H54 (cell line): ENCODE results near the gene AGAP2.
"Not testable (repeated sequence)": the region's sequence is repeated elsewhere in the genome, so short reads cannot be mapped to it uniquely, and the experiment has no call there.

Experiments used
- DNase-seq: peaks from one replicate; pipeline ENCODE4 v3.0.0; 2011; ENCODE audit warnings: low spot score, mixed read lengths; ENCODE audit not compliant: insufficient read length
- FAIRE-seq: peaks from 3 replicates; lab custom pipeline; 2011; peaks lifted over from hg19 to GRCh38; lab: Jason Lieb, UNC
- POLR2A ChIP-seq: IDR thresholded peaks from 2 replicates; pipeline ENCODE4 v1.6.1; 2011; ENCODE audit warnings: low read depth, mild to moderate bottlenecking, low read length

Gene AGAP2

GRCh38 chr12:57700317-57700716, 38.2 kb downstream of the AGAP2 start:
- DNase-seq (no peak), FAIRE-seq (no peak)
- no peak for TF ChIP-seq POLR2A

- DNase-seq (no peak), FAIRE-seq (no peak)
- no peak for TF ChIP-seq POLR2A
Measured at GRCh38 chr12:57698414-57698813, 40.1 kb downstream of the AGAP2 start.

DNA sequence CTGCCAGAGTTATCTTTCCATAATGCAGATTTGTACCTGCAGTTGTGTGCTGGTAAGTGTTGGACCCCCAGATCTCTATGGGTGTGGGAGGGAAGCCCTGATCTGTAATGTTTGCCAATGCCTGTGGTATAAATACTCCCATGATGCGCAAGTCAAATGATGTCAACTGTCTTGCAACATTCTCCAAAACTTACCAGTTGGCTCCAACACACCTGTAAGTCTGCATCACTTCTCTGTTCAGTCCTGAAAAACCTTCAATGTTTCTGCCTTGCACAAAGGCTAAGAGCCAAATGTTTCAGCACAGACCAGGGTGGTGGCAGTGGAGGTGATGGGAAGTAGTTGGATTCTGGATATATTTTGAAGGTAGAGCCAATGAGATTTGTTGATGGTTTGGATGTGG, 41.5 kb downstream of the AGAP2 start:
- TF ChIP-seq POLR2A = no peak
- no peak for FAIRE-seq

GRCh38 chr12:57695770-57696432, 42.6 kb downstream of the AGAP2 start:
- no peak for TF ChIP-seq POLR2A
- FAIRE-seq = no peak

More for the DNA sequence above, 41.5 kb downstream of the AGAP2 start:
- no peak for DNase-seq

DNA sequence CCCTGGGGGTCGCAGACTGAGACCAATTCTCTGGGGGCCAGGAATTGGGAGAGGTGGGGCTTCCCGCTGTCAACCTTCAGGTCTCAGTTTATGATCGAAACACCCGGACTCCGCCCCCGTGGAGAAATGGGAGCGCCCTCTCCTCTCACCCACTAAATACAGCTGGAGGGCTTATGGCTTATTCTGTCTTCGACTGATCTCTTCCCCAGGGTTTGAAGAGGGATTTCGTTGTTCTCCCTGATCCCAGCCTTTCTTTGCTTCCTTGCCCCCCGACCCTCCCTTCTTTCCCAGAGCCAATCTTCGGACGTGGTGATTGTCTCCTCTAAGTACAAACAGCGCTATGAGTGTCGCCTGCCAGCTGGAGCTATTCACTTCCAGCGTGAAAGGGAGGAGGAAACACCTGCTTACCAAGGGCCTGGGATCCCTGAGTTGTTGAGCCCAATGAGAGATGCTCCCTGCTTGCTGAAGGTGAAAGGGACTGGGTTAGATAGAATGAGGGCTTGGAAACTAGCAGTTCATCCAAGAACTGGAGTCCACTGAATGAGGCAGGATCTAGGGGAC, 44.0 kb downstream of the AGAP2 start:
- no peak for FAIRE-seq
- TF ChIP-seq POLR2A = no peak
- DNase-seq = no peak

More at GRCh38 chr12:57695770-57696432, 42.6 kb downstream of the AGAP2 start:
- DNase-seq = no peak

GRCh38 chr12:57693659-57694458, 44.7 kb downstream of the AGAP2 start, which contains the start of gene OS9:
OS9 (plus strand) TSS chr12:57694132; CDS start chr12:57694162, 30 bp downstream.
- DNase-seq = peak; percentile 90
- FAIRE-seq = peak; percentile 98
- TF ChIP-seq POLR2A = peak; percentile 77

GRCh38 chr12:57693317-57693658, 45.3 kb downstream of the AGAP2 start:
- no peak for TF ChIP-seq POLR2A
- FAIRE-seq (no peak), DNase-seq (no peak)

GRCh38 chr12:57692500-57692899, 46.0 kb downstream of the AGAP2 start:
- DNase-seq = no peak
- no peak for TF ChIP-seq POLR2A
- no peak for FAIRE-seq

GRCh38 chr12:57688931-57689330, 49.6 kb downstream of the AGAP2 start:
- FAIRE-seq (no peak), DNase-seq (no peak)
- TF ChIP-seq POLR2A = no peak

- no peak for TF ChIP-seq POLR2A
Measured at GRCh38 chr12:57687862-57688261, 50.7 kb downstream of the AGAP2 start.

GRCh38 chr12:57679697-57680096, 58.8 kb downstream of the AGAP2 start:
- TF ChIP-seq POLR2A = no peak
- FAIRE-seq (no peak), DNase-seq (no peak)

More at GRCh38 chr12:57687862-57688261, 50.7 kb downstream of the AGAP2 start:
- FAIRE-seq (no peak), DNase-seq (no peak)

GRCh38 chr12:57677947-57678346, 60.6 kb downstream of the AGAP2 start:
- FAIRE-seq, DNase-seq: not testable (repeated sequence)

DNA sequence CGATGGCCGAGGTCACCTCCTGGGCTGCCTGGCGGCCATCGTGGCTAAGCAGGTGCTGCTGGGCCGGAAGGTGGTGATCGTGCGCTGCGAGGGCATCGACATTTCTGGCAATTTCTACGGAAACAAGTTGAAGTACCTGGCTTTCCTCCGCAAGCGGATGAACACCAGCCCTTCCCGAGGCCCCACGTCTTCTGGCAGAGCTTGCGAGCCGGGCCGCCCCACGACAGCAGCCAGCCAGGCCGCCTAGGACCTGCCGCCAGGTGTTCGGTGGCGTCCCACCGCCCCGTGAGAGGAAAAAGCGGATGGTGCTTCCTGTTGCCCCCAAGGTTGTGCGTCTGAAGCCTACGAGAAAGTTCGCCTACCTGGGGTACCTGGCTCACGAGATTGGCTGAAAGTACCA, 63.9 kb downstream of the AGAP2 start:
- no peak for FAIRE-seq
- no peak for TF ChIP-seq POLR2A

More for the DNA sequence above, 63.9 kb downstream of the AGAP2 start:
- no peak for DNase-seq
